HEK293 (cell line): ENCODE results near the gene ZNF619.
A peak's percentile ranks its signal among the peaks of the same experiment; 100 is the strongest.

Source experiments
- BCL11A ChIP-seq: fragments of 450-650 bp; formaldehyde crosslinking; IDR thresholded peaks from 2 replicates; pipeline ENCODE4 v1.5.1; 2016; ENCODE audit warnings: low read depth, missing biosample characterization, missing genetic modification characterization
- KLF16 ChIP-seq: fragments of 450-650 bp; formaldehyde crosslinking; IDR thresholded peaks from 2 replicates; pipeline ENCODE4 v1.5.1; 2017; ENCODE audit warnings: missing biosample characterization, missing genetic modification characterization
- SETDB1 ChIP-seq: IDR thresholded peaks from one replicate; pipeline ENCODE4 v1.6.1; 2017; ENCODE audit warnings: mild to moderate bottlenecking, low read length, moderate library complexity, mixed read lengths; ENCODE audit not compliant: insufficient read length
- YY2 ChIP-seq: fragments of 450-650 bp; formaldehyde crosslinking; IDR thresholded peaks from 2 replicates; pipeline ENCODE4 v1.5.1; 2016; ENCODE audit warnings: missing biosample characterization, missing genetic modification characterization
- ZNF169 ChIP-seq: fragments of 450-650 bp; formaldehyde crosslinking; IDR thresholded peaks from 2 replicates; pipeline ENCODE4 v1.5.1; 2016; ENCODE audit warnings: missing biosample characterization, missing genetic modification characterization
- ZNF335 ChIP-seq: fragments of 450-650 bp; formaldehyde crosslinking; conservative IDR thresholded peaks from 2 replicates; pipeline ENCODE4 v1.5.1; 2016; ENCODE audit warnings: missing biosample characterization, missing genetic modification characterization
- ZNF391 ChIP-seq: fragments of 450-650 bp; formaldehyde crosslinking; IDR thresholded peaks from 2 replicates; pipeline ENCODE4 v1.5.1; 2016; ENCODE audit warnings: low read depth, missing biosample characterization, missing genetic modification characterization, borderline replicate concordance
- ZNF510 ChIP-seq: fragments of 450-650 bp; formaldehyde crosslinking; IDR thresholded peaks from 2 replicates; pipeline ENCODE4 v1.5.1; 2018; ENCODE audit warnings: mild to moderate bottlenecking, missing genetic modification characterization, missing biosample characterization; ENCODE audit not compliant: insufficient replicate concordance
- ZNF530 ChIP-seq: fragments of 450-650 bp; formaldehyde crosslinking; IDR thresholded peaks from 2 replicates; pipeline ENCODE4 v1.5.1; 2016; ENCODE audit warnings: low read depth, missing biosample characterization, missing genetic modification characterization
- ZNF561 ChIP-seq: fragments of 450-650 bp; IDR thresholded peaks from 2 replicates; pipeline ENCODE4 v1.5.1; 2018; ENCODE audit warnings: missing biosample characterization, missing genetic modification characterization, borderline replicate concordance
- ZNF626 ChIP-seq: fragments of 450-650 bp; sonication (Bioruptor Pico); formaldehyde crosslinking; IDR thresholded peaks from 2 replicates; pipeline ENCODE4 v1.5.1; 2018; ENCODE audit warnings: missing biosample characterization, missing genetic modification characterization, inconsistent platforms
- ZNF768 ChIP-seq: fragments of 450-650 bp; formaldehyde crosslinking; IDR thresholded peaks from 2 replicates; pipeline ENCODE4 v1.5.1; 2018; ENCODE audit warnings: missing biosample characterization, mild to moderate bottlenecking, missing genetic modification characterization
- ZSCAN23 ChIP-seq: fragments of 450-650 bp; formaldehyde crosslinking; IDR thresholded peaks from 2 replicates; pipeline ENCODE4 v1.5.1; 2016; ENCODE audit warnings: missing biosample characterization, missing genetic modification characterization
- TF ChIP-seq, protein P1 (sequence below): fragments of 450-650 bp; formaldehyde crosslinking; IDR thresholded peaks from 2 replicates; pipeline ENCODE4 v1.5.1; 2016; ENCODE audit warnings: missing biosample characterization, missing genetic modification characterization
- TF ChIP-seq, protein P2 (sequence below): fragments of 450-650 bp; formaldehyde crosslinking; IDR thresholded peaks from 2 replicates; pipeline ENCODE4 v1.5.1; 2016; ENCODE audit warnings: missing biosample characterization, missing genetic modification characterization
- TF ChIP-seq, protein P3 (sequence below): fragments of 450-650 bp; formaldehyde crosslinking; IDR thresholded peaks from 2 replicates; pipeline ENCODE4 v1.5.1; 2016; ENCODE audit warnings: missing biosample characterization, missing genetic modification characterization
- TF ChIP-seq, protein P4 (sequence below): fragments of 450-650 bp; formaldehyde crosslinking; IDR thresholded peaks from 2 replicates; pipeline ENCODE4 v1.5.1; 2016; ENCODE audit warnings: missing biosample characterization, missing genetic modification characterization
- TF ChIP-seq, protein P5 (sequence below): fragments of 450-650 bp; formaldehyde crosslinking; IDR thresholded peaks from 2 replicates; pipeline ENCODE4 v1.5.1; 2016; ENCODE audit warnings: missing biosample characterization, missing genetic modification characterization
- TF ChIP-seq, protein P6 (sequence below): fragments of 450-650 bp; formaldehyde crosslinking; IDR thresholded peaks from 2 replicates; pipeline ENCODE4 v1.5.1; 2016; ENCODE audit warnings: missing biosample characterization, missing genetic modification characterization

The ZNF619 gene

DNA sequence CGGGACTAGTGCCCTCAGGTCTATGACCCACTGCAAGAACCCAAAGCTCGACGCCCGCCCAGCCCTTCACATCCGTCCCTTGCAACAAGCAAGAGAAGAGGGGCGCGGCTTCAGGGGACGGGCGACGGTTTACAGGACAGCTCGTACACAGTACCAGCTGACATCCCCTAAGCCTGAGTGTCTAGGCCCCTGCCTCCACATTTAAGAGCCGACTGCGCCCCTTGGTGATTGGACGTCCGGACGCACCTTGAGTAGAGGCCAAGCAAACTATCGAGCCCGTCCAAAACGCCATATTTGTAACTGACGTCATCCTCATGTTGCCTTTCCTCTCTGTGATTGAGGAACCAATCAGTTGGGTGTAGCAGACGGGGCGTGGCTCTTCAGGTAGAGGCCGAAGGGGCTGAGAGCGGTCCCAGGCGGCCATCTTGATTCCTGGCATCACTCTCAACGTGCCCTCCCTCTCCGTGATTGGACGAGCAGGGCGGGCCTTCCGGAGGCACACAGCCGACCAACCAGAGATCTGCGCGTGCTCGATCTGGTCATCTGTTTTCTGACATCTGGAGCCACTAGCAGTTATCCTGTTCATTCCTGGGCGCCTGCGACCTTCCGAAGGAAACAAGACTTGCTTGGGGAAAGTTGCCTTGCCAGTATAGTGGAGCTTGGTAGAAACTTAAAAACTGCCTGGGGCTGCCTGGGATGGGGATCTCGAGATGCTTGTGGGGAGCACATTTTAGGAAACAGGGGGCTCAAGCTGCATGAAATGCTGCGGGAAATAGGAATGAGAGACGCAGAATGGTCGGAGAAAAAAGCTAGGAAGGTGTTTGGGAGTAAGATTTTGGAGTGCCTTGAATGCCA lies 23.8 kb upstream of the ZNF619 start (continued):
- TF ChIP-seq, protein P1, sequence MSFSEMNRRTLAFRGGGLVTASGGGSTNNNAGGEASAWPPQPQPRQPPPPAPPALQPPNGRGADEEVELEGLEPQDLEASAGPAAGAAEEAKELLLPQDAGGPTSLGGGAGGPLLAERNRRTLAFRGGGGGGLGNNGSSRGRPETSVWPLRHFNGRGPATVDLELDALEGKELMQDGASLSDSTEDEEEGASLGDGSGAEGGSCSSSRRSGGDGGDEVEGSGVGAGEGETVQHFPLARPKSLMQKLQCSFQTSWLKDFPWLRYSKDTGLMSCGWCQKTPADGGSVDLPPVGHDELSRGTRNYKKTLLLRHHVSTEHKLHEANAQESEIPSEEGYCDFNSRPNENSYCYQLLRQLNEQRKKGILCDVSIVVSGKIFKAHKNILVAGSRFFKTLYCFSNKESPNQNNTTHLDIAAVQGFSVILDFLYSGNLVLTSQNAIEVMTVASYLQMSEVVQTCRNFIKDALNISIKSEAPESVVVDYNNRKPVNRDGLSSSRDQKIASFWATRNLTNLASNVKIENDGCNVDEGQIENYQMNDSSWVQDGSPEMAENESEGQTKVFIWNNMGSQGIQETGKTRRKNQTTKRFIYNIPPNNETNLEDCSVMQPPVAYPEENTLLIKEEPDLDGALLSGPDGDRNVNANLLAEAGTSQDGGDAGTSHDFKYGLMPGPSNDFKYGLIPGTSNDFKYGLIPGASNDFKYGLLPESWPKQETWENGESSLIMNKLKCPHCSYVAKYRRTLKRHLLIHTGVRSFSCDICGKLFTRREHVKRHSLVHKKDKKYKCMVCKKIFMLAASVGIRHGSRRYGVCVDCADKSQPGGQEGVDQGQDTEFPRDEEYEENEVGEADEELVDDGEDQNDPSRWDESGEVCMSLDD (tag by site-specific recombination) = no peak
- TF ChIP-seq, protein P2, sequence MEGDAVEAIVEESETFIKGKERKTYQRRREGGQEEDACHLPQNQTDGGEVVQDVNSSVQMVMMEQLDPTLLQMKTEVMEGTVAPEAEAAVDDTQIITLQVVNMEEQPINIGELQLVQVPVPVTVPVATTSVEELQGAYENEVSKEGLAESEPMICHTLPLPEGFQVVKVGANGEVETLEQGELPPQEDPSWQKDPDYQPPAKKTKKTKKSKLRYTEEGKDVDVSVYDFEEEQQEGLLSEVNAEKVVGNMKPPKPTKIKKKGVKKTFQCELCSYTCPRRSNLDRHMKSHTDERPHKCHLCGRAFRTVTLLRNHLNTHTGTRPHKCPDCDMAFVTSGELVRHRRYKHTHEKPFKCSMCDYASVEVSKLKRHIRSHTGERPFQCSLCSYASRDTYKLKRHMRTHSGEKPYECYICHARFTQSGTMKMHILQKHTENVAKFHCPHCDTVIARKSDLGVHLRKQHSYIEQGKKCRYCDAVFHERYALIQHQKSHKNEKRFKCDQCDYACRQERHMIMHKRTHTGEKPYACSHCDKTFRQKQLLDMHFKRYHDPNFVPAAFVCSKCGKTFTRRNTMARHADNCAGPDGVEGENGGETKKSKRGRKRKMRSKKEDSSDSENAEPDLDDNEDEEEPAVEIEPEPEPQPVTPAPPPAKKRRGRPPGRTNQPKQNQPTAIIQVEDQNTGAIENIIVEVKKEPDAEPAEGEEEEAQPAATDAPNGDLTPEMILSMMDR (tag by site-specific recombination) = peak; percentile 41; the same call in 1 of the 2 replicates
- TF ChIP-seq SETDB1 = no peak
- TF ChIP-seq, protein P3, sequence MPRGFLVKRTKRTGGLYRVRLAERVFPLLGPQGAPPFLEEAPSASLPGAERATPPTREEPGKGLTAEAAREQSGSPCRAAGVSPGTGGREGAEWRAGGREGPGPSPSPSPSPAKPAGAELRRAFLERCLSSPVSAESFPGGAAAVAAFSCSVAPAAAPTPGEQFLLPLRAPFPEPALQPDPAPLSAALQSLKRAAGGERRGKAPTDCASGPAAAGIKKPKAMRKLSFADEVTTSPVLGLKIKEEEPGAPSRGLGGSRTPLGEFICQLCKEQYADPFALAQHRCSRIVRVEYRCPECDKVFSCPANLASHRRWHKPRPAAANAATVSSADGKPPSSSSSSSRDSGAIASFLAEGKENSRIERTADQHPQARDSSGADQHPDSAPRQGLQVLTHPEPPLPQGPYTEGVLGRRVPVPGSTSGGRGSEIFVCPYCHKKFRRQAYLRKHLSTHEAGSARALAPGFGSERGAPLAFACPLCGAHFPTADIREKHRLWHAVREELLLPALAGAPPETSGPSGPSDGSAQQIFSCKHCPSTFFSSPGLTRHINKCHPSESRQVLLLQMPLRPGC = no peak
- no peak for TF ChIP-seq ZNF768 (tag by site-specific recombination)
- TF ChIP-seq, protein P4, sequence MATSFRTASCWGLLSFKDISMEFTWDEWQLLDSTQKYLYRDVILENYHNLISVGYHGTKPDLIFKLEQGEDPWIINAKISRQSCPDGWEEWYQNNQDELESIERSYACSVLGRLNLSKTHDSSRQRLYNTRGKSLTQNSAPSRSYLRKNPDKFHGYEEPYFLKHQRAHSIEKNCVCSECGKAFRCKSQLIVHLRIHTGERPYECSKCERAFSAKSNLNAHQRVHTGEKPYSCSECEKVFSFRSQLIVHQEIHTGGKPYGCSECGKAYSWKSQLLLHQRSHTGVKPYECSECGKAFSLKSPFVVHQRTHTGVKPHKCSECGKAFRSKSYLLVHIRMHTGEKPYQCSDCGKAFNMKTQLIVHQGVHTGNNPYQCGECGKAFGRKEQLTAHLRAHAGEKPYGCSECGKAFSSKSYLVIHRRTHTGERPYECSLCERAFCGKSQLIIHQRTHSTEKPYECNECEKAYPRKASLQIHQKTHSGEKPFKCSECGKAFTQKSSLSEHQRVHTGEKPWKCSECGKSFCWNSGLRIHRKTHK (tag by site-specific recombination) = no peak
- TF ChIP-seq ZNF169 = no peak
- TF ChIP-seq BCL11A (tag by site-specific recombination) = no peak
- no peak for TF ChIP-seq ZNF530 (tag by site-specific recombination)
- TF ChIP-seq ZNF335 (tag by site-specific recombination) = peak; percentile 57
- TF ChIP-seq KLF16 = no peak
- TF ChIP-seq ZSCAN23 = no peak
- TF ChIP-seq, protein P5, sequence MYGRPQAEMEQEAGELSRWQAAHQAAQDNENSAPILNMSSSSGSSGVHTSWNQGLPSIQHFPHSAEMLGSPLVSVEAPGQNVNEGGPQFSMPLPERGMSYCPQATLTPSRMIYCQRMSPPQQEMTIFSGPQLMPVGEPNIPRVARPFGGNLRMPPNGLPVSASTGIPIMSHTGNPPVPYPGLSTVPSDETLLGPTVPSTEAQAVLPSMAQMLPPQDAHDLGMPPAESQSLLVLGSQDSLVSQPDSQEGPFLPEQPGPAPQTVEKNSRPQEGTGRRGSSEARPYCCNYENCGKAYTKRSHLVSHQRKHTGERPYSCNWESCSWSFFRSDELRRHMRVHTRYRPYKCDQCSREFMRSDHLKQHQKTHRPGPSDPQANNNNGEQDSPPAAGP (tag by site-specific recombination) = 0 out of 2 replicates have a peak, but pooled peaks have one; percentile 68
- no peak for TF ChIP-seq ZNF391 (tag by site-specific recombination)
- TF ChIP-seq, protein P6, sequence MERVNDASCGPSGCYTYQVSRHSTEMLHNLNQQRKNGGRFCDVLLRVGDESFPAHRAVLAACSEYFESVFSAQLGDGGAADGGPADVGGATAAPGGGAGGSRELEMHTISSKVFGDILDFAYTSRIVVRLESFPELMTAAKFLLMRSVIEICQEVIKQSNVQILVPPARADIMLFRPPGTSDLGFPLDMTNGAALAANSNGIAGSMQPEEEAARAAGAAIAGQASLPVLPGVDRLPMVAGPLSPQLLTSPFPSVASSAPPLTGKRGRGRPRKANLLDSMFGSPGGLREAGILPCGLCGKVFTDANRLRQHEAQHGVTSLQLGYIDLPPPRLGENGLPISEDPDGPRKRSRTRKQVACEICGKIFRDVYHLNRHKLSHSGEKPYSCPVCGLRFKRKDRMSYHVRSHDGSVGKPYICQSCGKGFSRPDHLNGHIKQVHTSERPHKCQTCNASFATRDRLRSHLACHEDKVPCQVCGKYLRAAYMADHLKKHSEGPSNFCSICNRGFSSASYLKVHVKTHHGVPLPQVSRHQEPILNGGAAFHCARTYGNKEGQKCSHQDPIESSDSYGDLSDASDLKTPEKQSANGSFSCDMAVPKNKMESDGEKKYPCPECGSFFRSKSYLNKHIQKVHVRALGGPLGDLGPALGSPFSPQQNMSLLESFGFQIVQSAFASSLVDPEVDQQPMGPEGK (tag by site-specific recombination) = 0 out of 2 replicates have a peak, but pooled peaks have one; percentile 15
- no peak for TF ChIP-seq ZNF510
- TF ChIP-seq ZNF561 (tag by site-specific recombination) = peak; percentile 42; the same call in 1 of the 2 replicates
- no peak for TF ChIP-seq ZNF626 (tag by site-specific recombination)
- TF ChIP-seq YY2 (tag by site-specific recombination) = peak; percentile 50; the same call in 1 of the 2 replicates
